ENCODE data around the gene ZSCAN12.

DNA sequence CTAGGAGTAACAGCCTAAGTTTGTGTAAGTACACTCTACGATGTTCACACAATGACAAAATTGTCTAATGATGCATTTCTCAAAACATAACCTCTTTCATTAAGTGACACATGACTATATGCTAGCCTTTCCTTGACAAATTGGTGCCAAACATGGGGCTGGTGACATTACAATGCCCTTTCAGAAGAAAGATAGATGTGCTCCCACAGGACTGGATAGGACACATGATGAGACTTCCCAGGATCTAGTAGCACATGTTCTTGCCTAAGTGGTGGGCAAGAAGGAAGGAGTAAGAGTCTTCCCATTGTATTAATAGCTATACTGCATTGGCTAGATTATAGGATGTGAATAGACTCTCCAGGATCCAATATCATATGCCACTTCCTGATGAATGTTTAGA lies 28.3 kb downstream of the ZSCAN12 start:
- TF ChIP-seq, protein P1, sequence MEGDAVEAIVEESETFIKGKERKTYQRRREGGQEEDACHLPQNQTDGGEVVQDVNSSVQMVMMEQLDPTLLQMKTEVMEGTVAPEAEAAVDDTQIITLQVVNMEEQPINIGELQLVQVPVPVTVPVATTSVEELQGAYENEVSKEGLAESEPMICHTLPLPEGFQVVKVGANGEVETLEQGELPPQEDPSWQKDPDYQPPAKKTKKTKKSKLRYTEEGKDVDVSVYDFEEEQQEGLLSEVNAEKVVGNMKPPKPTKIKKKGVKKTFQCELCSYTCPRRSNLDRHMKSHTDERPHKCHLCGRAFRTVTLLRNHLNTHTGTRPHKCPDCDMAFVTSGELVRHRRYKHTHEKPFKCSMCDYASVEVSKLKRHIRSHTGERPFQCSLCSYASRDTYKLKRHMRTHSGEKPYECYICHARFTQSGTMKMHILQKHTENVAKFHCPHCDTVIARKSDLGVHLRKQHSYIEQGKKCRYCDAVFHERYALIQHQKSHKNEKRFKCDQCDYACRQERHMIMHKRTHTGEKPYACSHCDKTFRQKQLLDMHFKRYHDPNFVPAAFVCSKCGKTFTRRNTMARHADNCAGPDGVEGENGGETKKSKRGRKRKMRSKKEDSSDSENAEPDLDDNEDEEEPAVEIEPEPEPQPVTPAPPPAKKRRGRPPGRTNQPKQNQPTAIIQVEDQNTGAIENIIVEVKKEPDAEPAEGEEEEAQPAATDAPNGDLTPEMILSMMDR (conservative IDR thresholded peaks at IDR 0.05; ENCODE audit: low read length), result no peak
- no peak for TF ChIP-seq EZH2phosphoT487 (IDR thresholded peaks at IDR 0.05; ENCODE audit: borderline replicate concordance)
